Fibroblast of mammary gland (primary cell): ENCODE data around the gene CELF1.

ENCODE experiments used
- DNase-seq: peaks from one replicate; pipeline ENCODE4 v3.0.0-alpha.2; 2010; ENCODE audit warnings: low read depth
- H3K4me3 ChIP-seq: 2 replicates; pipeline ENCODE4 v1.5.1; 2011; ENCODE audit warnings: low read depth, mild to moderate bottlenecking, low read length, moderate library complexity; ENCODE audit not compliant: control insufficient read depth
- TF ChIP-seq, protein P1 (sequence below): conservative IDR thresholded peaks from 2 replicates; pipeline ENCODE4 v1.5.1; 2011; ENCODE audit warnings: low read depth, low read length, inconsistent platforms; ENCODE audit not compliant: control insufficient read depth, insufficient read depth

CELF1 gene

DNA sequence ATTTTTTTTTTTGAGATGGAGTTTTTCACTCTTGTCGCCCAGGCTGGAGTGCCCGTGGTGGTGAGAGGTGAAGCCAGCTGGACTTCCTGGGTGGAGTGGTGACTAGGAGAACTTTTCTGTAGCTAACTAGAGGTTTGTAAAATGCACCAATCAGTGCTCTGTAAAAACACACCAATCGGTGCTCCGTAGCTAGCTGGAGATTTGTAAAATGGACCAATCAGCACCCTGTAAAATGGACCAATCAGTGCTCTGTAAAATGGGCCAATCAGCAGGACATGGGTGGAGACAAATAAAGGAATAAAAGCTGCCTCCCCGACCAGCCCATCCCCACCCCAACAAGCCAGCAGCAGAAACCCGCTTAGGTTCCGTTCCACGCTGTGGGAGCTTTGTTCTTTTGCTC lies 99.6 kb downstream of the CELF1 start:
- no peak overlapping the region for H3K4me3 ChIP-seq
- peak; percentile 8 for DNase-seq
- TF ChIP-seq, protein P1, sequence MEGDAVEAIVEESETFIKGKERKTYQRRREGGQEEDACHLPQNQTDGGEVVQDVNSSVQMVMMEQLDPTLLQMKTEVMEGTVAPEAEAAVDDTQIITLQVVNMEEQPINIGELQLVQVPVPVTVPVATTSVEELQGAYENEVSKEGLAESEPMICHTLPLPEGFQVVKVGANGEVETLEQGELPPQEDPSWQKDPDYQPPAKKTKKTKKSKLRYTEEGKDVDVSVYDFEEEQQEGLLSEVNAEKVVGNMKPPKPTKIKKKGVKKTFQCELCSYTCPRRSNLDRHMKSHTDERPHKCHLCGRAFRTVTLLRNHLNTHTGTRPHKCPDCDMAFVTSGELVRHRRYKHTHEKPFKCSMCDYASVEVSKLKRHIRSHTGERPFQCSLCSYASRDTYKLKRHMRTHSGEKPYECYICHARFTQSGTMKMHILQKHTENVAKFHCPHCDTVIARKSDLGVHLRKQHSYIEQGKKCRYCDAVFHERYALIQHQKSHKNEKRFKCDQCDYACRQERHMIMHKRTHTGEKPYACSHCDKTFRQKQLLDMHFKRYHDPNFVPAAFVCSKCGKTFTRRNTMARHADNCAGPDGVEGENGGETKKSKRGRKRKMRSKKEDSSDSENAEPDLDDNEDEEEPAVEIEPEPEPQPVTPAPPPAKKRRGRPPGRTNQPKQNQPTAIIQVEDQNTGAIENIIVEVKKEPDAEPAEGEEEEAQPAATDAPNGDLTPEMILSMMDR = no peak

DNA sequence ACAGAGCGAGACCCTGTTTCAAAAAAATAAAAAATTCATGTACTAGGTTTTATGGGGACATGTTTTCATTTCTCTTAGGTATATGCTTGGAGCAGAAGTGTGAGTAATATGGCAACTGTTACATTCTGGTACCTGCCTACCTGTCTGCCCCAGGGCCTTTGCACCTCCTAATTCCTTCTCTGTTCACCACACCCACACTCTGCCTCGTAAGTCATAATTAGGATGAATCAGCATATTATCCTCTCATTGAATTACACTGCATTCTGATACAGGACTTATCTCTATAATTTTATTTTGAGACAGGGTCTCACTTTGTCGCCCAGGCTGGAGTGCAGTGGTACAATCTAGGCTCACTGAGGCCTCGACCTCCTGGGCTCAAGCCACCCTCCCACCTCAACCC lies 100.9 kb downstream of the CELF1 start:
- TF ChIP-seq, protein P1 = no peak

DNA sequence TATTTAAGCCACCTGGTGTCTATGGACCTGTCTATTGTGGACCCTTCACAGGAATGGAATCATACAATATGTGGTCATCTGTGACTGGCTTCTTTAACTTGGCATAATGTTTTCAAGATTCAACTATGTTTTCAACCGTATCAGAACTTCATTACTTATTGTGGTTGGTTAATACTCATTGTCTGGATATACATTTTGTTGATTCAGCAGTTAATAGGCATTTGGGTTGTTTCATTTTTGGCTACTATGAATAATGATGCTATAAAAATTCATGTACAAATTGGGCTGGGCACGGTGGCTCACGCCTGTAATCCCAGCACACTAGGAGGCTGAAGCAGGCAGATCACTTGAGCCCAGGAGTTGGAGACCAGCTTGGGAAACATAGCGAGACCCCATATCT lies 101.5 kb downstream of the CELF1 start:
- no peak for DNase-seq

More for the DNA sequence above, 100.9 kb downstream of the CELF1 start:
- no peak overlapping the region for H3K4me3 ChIP-seq
- DNase-seq = no peak

DNA sequence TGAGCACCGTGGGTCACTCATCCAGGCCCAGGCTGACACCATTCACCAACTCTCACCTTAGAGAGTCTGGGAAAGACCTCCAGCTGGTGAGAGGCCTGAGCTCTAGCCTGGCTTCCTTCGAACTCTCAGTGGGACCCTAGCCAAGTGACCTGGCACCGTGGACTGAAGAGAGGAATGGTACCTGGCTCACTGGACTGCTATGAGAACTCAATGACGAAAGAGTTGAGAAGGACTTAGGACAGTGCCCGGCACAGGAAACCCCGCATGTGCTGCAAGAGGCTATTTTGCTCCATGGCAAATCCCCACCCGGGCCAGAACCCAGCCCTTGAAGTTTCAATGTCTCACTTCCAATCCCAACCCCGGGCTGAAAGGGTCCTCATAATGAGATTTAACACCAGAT lies 103.4 kb downstream of the CELF1 start:
- H3K4me3 ChIP-seq = no peak overlapping the region
- no peak for DNase-seq
- TF ChIP-seq, protein P1 = no peak

More for the DNA sequence above, 101.5 kb downstream of the CELF1 start:
- TF ChIP-seq, protein P1 = no peak
- H3K4me3 ChIP-seq = no peak overlapping the region

DNA sequence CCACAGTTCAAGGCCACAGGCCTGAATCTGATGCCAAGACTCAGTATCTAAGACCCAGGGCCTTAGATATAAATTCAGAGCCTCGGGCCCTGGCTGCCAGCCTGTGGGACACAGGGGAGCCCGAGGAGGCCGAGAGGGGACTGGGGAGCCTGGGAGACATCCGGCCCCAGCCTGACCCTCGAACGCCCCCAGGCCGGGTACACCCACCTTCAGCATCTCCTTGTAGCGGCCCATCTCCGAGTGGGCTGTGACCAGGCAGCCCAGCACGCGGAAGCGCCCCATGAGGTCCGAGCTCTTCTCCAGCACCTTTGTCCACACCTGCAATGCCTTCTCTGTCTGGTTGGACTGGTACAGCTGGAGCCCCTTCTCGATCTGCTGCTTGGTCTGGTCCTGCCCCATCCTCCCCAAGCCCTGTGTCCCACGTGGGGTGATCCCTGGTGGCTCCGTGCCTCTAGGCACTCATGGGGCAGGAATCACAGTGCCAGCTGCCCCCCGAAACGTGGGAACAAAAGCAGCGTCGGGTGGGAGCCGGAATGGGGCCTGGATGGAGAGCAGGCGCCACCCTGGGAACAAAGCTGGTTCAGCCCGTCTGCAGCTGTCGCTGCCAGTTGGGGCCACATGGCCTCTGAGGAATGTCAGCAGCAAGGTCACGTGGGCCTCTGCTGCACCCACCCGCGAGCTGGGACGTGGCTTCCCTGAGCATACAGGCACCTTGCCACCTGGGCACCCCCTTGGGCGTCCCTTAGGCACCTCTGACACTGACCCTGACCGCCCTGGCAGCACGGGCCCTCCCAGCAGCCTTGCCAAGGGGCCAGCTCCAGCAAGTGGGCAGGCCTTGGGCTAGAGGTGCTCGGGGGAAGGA lies 104.1 kb downstream of the CELF1 start, which contains the start of gene RAPSN:
TSS of gene RAPSN (minus strand) at position 571 of the 862 bp plus-strand sequence. CDS start at position 399, 172 bp downstream.
- DNase-seq = no peak
- H3K4me3 ChIP-seq = no peak within 1 kb of the TSS
- TF ChIP-seq, protein P1 = no peak

DNA sequence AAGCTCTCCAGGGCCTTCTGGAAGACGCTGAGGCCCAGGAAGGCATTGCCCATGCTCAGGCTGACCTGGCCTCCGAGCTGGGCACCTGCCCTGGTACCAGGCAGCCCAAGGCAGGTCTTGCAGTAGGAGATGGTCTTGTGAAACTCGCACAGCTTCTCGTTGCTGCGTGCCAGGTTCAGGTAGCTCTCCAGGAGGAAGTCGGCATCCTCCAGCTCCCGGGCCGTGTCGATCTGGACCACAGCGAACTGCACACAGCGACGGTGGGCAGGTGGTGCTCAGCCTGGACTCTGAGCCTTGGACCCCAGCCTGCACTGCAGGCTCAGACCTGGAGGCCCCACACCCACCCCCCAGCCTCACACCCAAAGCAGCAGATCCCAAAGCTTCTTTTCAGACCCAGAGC lies 105.0 kb downstream of the CELF1 start:
- DNase-seq = no peak
- TF ChIP-seq, protein P1 = no peak
- H3K4me3 ChIP-seq = no peak overlapping the region
